HG02885 (cell line): ENCODE results near the gene ABCF3.

Experiments used
- ATAC-seq: cut with Tn5 transposase; IDR thresholded peaks from one replicate; pipeline ENCODE4 v1.9.1; 2021; ENCODE audit warnings: mild to moderate bottlenecking; ENCODE audit not compliant: unreplicated experiment, poor library complexity

Gene ABCF3

GRCh38 chr3:184229394-184230080, 43.5 kb downstream of the ABCF3 start, which contains the start of gene VWA5B2:
Gene VWA5B2, plus strand, starts transcription at chr3:184229585. Its CDS starts 944 bp downstream, at chr3:184230529.
- peak; percentile 65 for ATAC-seq

- no peak for ATAC-seq
Observed at GRCh38 chr3:184230081-184230602, 44.1 kb downstream of the ABCF3 start.

GRCh38 chr3:184230603-184231528, 44.9 kb downstream of the ABCF3 start:
- no peak for ATAC-seq

GRCh38 chr3:184231671-184232070, 45.7 kb downstream of the ABCF3 start:
- no peak for ATAC-seq

GRCh38 chr3:184233127-184233843, 47.3 kb downstream of the ABCF3 start:
- ATAC-seq = no peak

GRCh38 chr3:184234224-184234623, 48.2 kb downstream of the ABCF3 start:
- no peak for ATAC-seq

- no peak for ATAC-seq
Observed at GRCh38 chr3:184234671-184235380, 48.8 kb downstream of the ABCF3 start.

GRCh38 chr3:184235381-184236032, 49.5 kb downstream of the ABCF3 start:
- no peak for ATAC-seq

GRCh38 chr3:184236033-184236410, 50.0 kb downstream of the ABCF3 start:
- no peak for ATAC-seq

- ATAC-seq = no peak
Observed at GRCh38 chr3:184236636-184237035, 50.6 kb downstream of the ABCF3 start.

GRCh38 chr3:184237211-184237610, 51.2 kb downstream of the ABCF3 start:
- no peak for ATAC-seq

- ATAC-seq = no peak
Observed at GRCh38 chr3:184237807-184238206, 51.8 kb downstream of the ABCF3 start.

- no peak for ATAC-seq
Observed at GRCh38 chr3:184238246-184238818, 52.3 kb downstream of the ABCF3 start.

- no peak for ATAC-seq
Observed at GRCh38 chr3:184239221-184239620, 53.2 kb downstream of the ABCF3 start.

- no peak for ATAC-seq
Observed at GRCh38 chr3:184239708-184240107, 53.7 kb downstream of the ABCF3 start.

GRCh38 chr3:184240384-184241140, 54.6 kb downstream of the ABCF3 start:
- no peak for ATAC-seq

GRCh38 chr3:184241141-184241446, 55.1 kb downstream of the ABCF3 start:
- ATAC-seq = no peak

- no peak for ATAC-seq
Observed at GRCh38 chr3:184241447-184242296, 55.7 kb downstream of the ABCF3 start.
